NCI-H146 treated with DMSO at 0.1 percent for 48 hours (cell line): Measurements from ENCODE around the gene WDR90.
"Not testable (repeated sequence)": the region's sequence is repeated elsewhere in the genome, so short reads cannot be mapped to it uniquely, and the experiment has no call there.

Source experiments
- DNase-seq: peaks from one replicate; lab custom pipeline; 2025; ENCODE audit not compliant: unreplicated experiment; lab: John Stamatoyannopoulos, UW

The WDR90 gene

DNA sequence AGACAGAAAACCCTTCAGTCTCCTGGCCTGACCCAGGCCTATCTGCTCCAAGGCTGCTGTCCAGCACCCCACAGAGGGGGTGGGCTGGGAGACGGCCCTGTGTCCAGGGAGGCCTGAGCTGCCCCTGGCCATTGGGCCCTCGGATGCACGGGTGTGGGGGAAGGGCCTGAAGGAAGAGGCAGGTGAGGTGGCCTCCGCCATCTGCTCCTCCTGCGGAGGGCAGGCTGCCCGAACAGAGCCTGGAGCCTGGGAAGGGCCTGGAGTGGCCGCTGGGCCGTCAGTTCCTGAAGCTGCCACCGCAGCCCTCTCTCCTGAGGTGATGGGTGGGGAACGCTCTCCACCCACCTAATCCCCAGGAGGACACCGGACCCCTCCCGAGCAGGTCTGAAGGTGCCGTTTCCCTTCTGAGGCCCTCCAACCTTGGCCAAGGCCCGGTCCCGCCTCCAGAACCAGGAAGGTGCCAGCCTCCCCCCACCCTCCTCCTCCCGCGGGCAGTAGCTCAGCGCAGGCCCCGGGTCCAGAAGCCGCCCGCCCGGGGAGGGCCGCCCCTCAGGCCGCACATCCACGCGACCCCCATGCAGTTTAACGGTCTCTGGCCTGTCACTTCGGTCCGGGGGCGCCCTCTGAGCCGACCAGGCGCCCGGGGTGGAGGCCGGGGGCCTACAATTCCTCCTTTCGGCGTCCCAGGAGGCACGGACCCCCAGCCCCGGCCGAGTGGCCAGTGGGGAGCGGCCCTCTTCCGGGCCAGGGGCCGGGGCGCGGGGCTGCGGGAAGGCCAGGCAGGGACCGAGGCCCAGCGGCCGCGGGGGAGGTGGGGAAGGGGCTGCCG is 55.6 kb downstream of the WDR90 start:
- no peak for DNase-seq

DNA sequence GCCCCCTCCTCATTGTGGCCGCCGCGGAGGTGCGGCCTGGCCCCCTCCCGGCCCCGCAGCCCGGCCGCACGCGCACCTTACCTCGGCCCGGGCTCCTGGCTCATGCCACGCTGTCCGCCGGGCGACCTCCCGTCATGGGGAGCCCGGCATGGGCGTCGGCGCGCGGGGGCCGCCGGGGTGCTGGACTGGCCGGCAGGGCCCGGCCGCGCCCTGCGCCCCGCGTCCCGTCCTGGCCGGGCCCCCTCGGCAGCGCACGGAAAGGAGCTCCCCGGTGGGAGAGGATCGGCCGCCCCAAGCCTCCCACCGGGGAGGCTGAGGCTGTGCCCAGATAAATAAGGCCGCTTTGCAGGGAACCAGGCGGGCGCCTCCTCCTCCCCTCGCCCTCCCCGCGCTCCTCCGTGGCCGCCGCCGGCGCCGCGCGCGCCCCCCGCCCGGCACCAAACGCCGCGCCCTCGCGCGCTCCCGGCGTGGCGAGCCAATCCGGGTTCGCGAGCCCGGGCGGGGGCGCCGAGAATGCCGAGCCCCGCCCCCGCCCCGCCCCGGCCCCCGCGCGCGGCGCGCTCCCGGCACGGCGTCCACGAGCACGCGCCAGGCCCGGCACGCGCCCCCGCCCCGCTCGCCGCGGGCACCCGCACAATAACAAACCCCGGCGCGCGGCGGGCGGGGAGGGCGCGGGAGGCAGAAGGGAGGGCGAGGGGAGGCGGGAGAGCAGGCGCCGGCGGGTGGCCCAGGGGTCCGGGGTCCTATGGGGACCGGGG is 56.4 kb downstream of the WDR90 start, which contains the start of gene FBXL16:
Gene FBXL16 (minus strand): TSS at position 371 of the 758 bp plus-strand sequence. CDS start 8,396 bp downstream, outside the sequence.
- peak; percentile 66 for DNase-seq

DNA sequence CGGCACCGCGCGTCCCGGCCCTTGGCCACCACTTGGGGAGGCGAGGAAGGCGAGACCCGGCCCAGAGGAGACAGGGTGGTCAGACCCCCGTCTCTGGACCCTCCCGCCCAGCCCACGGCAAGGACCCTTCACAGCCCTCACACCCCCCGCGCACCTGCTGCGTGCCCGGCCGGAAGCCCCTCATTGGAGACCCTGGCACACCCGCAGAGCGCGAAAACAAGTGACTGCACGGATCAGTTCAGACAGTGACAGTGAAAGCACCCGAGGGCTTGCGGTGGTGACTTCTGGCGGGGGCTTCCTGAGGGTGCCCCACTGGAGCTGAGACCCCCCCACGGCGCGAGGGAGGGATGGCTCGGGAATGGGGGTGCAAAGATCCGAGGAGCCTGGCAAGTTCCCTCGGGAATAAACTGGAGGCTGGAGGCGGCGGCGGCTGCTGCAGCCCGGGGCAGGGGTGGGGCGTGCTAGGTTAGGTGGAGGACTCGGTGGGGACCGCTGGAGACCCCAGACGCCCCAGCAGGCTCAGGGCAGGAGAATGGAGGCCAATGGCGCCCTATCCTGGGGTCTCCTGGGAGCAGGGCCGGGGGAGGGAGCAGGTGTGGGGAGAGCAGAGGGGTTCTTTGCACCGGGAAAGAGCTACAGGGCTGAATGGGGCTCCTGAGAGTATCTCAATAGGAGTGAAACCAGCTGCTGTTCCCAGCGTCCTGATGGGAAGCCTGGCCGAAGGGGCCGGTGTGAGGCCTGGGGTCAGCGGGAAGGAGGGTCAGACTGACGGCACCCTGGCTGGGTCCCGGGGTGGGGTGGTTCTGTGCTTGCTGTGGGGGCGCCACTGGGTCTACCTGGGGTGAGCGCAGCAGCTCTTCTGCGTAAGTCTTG is 57.3 kb downstream of the WDR90 start:
- DNase-seq, result peak; percentile 28

DNA sequence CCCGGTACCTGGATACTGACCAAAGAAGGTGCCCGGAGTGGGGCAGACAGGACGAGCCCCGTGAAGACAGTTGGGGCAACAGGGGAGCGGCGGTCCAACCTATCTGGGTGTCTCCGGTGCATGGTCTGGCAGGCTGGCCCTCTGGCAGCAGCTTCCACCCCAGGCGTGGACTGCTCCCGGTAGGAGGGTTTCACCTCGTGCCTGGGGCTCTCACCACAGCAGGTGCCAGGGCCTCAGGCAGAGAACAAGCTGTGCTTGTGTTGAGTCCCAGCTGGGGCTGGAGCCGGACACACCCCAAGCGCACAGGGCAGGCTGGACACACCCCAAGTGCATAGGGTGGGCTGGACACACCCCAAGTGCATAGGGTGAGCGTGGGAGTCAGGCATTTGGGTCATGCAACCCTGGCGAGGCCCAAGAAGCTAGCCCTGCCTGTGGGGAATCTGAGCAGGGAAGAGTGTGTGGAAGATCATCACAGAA is 57.9 kb downstream of the WDR90 start:
- DNase-seq, result peak; percentile 49

DNA sequence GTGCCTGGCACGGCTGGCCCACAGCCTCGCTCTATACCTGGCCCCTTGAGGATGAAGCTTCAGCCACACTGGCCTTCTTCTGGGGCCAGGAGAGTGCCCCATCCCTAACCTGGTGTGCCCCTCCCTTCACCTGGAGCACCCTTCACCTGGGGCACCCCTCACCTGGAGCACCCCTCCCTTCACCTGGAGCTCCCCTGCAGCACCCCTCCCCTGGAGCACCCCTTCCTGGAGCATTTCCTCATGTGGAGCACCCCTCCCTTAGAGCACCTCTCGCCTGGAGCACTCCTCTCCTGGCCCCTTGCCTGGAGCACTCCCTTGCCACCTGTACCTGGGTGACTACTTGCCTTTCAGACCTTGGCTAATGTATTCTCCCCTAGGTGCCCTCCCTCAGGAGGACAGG is 58.9 kb downstream of the WDR90 start:
- DNase-seq, result no peak

DNA sequence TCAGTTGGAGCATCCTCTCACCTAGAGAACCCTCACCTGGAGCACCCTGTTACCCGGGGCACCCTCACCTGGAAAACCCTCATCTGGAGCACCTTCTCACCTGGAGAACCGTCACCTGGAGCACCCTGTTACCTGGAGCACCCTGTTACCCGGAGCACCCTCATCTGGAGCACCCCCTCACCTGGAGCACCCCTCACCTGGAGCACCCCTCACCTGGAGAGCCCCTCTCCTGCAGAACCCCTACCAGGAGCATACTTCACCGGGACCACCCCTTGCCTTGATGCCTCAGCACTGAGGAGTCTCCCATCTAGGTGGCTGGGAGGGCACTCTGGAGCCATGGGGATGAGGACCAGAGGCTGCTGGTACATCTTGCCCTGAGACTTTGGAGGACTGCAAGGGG is 59.8 kb downstream of the WDR90 start:
- no peak for DNase-seq

DNA sequence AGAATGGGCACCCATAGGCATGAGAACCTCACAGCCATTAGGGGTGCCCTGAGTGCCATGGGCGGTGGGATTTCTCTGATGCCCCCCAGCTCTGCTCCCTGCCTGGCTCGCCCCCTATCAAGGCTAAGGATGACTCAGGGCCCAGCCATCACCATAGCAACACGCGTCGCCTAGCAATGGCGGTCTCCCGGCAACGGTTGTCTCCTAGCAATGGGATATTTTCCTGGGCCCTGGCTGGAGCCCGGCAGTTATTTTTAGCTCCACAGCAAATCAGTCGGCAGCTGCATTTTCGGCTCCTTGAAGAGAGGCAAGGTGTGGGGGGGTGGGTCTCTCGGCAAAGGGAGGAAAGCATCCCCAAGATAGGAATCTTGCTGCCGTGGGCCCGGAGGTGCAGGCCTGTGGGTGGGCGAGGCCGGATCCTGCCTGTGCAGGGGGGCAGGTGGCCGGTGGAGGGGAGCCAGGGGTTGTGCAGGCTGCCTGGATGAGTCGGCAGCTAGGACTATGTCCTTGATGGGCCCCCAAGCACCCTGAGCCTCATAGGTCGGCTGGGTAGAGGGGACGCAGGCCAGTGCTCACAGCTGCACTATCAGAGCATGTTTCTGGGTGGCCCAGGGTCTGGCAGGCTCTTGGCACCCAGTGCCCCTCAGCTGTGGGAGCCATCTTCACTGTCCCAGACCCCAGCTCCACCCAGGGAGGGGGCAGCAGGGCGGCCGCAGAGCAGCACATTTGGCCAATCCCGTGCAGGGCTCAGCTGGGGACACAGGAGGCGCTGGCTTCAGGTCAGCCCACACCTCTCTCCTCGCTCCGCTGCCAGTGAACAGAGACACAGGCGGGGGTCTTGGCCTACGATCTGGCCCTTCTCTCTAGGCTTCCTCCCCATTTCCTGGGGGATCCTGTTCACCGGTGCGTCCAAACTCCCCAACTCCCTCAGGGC is 60.7 kb downstream of the WDR90 start:
- DNase-seq, result peak; percentile 90

DNA sequence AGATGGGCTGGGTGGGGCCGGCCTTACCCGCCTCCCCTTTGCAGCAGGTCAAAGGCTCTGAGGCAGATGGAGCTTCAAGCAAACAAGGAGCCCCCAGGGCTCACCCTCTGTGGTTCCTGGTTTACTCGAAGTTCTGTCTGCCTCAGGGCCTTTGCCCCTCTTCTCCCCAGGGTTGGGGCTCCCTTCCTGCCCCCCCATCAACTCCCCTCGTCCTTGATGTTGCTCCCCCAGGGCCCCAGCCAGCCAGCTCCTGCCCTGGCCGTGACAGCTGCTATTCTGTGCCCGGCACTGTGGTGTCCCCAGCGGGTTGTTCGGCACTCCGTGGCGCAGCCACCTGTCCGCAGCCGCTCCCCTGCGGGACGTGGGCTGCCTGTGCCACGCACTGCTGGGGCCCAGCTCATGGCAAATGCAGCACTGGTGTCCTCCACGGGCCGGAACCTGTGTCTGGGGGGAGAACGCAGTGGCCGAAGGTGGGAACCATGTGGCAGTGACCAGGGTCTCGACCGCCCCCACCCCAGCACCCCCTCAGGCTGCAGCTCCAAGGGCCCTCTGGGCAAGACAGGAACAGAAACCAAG is 61.4 kb downstream of the WDR90 start:
- no peak for DNase-seq

DNA sequence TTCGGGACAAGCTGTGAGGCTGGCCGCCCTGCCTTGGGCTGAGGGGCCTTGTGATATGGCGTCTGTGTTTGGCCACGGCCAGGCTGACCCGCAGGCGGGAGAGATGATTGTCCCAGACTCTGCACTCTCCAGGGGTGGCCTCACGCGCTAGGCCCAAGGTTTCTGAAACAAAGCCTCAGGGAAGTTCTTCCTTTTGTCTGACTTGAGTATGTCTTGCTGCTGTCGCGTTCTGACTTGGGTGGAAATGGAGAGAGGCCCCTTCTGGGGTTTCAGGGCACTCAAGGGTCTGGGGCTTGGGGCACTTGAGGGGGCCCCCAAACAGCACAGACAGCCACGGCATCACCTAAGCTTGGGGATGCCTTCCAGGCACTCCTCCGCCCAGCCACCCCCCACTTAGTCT is 61.9 kb downstream of the WDR90 start:
- no peak for DNase-seq

DNA sequence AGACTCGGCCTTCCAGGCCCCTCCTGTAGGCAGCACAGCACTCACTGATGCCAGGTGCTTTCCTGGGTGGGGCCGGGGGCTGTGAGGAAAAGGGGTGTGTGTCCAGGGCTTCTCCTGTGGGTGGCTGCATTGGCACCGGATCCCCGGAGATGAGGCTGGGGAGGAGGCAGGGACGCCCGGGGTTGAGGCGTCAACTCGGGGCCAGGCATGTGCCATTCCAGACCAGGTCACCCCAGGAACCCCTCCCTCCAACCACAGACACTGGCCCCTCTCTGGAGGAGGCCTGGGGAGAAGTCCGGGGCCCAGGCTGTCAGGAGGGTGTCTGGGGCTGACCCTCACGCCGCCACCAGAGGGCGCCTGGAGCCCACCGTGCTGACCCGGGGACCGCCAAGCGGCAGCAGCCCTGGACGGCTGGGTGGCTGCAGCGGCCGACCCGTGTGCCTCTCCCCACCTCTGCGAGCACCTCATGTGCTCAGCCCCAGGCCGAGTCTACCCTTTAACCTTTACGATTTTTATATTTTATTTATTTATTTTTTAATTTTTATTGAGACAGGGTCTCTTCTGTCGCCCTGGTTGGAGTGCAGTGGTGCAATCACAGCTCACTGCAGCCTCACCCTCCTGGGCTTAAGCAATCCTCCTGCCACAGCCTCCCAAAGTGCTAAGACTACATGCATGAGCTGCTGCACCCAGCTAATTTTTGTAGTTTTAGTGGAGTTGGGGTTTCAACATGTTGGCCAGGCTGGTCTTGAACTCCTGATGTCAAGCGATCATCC is 62.6 kb downstream of the WDR90 start:
- peak; percentile 55 for DNase-seq

DNA sequence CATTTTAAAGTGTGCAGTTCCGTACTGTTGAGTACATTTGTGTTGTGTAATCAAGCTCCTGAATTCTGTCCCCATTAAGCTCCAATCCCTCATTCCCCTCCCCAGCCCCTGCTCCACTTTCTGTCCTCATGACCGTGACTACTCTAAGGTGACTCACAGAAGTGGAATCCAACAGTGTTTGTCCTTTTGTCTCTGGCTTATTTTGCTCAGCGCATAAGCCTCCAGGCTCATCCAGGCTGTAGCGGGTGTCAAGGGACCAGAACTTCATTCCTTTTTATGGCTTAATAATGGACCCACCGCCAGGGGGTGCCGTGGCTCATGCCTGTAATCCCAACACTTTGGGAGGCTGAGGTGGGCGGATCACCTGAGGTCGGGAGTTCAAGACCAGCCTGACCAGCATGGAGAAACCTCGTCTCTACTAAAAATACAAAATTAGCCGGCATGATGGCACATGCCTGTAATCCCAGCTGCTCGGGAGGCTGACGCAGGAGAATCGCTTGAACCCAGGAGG is 63.6 kb downstream of the WDR90 start:
- DNase-seq, result not testable (repeated sequence)

DNA sequence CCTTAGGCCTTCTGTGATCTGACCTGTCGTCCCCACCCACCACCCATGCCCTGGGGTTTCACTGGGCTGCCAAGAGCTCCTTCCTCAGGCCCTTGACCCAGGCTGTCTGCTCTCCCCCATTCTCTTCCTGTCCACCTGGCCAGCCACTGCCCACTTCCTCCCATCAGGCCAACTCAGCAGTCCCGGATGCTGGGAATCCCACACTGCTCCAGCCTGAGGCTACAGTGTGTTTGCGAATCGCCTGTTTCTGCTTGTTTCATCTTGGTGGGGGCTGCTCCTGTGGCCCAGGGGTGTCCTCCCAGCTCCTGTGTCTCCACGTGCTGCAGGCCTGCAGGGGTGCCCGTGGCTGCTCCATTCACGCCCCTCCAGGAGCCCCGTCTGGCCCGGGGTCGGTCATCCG is 64.9 kb downstream of the WDR90 start:
- no peak for DNase-seq

DNA sequence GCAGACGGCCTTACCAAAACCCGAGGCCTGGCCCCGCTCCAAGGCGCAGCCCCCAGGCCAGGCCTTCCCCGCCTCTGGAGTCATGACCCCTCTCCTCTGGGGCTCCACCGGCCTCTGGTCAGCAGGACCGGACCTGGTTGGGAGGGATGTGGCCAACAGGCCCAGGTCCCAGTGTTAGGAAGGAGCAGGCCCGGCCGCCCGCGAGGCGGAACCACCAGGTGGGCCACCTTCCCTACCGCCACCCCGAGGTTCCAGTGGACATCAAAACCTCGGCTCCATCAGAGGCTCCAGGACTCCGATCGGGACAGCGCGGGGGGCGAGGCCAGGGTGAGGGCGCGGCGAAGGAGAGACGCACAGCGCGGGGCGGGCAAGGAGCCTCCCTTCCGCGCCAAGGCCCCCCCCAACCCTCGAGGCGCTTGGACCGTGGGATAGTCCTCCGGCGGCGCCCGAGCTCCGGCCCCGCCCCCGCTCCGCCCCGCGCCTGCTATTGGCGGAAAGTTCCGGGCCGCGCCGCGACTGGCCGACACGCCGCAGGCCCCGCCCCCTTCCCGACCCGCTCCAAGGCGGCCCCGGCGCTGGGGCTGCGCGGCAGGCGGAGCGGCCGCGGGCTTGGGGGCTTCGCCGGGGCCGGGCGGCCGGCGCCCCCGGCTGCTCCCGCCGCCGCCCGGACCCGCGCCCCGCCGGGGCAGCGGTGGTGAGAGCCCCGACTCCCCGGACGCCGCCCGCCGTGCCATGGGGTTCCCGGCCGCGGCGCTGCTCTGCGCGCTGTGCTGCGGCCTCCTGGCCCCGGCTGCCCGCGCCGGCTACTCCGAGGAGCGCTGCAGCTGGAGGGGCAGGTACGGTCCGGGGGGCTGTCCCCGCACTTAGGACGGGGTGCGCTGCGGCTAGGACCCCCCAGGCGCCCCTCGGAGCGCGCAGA is 65.7 kb downstream of the WDR90 start, which contains the start of gene METRN:
Gene METRN (plus strand): TSS at position 561 of the 919 bp plus-strand sequence. CDS start 172 bp downstream, at position 733.
- DNase-seq, result peak; percentile 64

DNA sequence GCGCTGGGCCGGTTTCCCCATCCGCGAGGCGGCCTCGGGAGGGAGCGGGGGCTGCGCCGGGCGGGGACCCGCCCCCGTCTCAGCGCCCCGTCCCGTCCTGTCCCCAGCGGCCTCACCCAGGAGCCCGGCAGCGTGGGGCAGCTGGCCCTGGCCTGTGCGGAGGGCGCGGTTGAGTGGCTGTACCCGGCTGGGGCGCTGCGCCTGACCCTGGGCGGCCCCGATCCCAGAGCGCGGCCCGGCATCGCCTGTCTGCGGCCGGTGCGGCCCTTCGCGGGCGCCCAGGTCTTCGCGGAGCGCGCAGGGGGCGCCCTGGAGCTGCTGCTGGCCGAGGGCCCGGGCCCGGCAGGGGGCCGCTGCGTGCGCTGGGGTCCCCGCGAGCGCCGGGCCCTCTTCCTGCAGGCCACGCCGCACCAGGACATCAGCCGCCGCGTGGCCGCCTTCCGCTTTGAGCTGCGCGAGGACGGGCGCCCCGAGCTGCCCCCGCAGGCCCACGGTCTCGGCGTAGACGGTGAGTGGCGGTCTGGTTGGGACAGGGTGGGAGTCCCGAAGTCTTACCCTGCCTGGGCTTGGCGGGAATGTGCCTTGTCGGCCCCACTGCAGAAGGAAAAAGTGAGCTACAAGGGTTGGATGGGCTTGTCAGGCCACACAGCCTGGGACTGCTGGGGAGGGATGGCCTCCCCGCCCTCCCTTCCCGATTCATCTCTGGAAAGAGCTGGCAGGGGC is 66.5 kb downstream of the WDR90 start:
- no peak for DNase-seq

DNA sequence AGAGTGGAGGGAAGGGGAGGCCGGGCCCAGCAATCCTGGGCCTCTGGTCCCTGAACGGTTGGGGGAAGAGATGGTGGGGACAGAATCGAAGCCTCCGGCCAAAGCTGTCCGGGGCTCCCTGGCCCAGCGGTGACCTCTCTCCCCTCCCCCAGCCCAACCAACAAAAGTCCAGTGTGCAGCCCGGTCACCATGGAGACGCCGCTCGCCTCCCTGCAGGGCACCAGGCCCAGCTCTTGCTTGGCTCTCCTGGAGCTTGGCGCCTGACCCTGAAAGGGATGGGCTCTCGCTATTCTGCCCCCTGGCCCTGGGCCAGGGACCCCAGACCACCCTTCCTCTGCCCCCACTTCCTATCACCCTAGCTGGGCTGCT is 67.0 kb downstream of the WDR90 start:
- DNase-seq, result peak; percentile 63

DNA sequence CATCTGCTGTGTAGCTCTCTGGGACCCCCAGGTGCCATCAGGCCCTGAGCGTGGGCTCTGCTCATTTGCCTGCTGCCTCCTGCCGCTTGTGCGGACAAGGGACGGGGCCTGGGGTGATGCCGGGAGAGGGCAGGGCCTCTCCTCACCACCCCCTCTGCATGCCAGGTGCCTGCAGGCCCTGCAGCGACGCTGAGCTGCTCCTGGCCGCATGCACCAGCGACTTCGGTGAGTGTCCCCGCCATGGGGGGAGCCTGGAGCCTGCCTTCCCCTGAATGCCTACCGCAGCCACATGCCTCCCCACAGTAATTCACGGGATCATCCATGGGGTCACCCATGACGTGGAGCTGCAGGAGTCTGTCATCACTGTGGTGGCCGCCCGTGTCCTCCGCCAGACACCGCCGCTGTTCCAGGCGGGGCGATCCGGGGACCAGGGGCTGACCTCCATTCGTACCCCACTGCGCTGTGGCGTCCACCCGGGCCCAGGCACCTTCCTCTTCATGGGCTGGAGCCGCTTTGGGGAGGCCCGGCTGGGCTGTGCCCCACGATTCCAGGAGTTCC is 67.7 kb downstream of the WDR90 start:
- no peak for DNase-seq
